Common myeloid progenitor, CD34-positive (primary cell): Measurements from ENCODE around the gene LIN9.

Experiments
- CTCF ChIA-PET: fragments of 350-600 bp; sonication (Branson Sonifier 250); formaldehyde crosslinking; loops from one replicate; lab custom pipeline; 2021; ENCODE audit warnings: antibody characterized with exemption; lab: Charles Lee
- POLR2A ChIA-PET: fragments of 350-600 bp; sonication (Branson Sonifier 250); formaldehyde crosslinking; loops from one replicate; lab custom pipeline; 2021; ENCODE audit warnings: antibody characterized with exemption; lab: Charles Lee
- DNase-seq, 3 donors: peaks; one replicate each; pipeline versions ENCODE4 v3.0.0 to v3.0.0-alpha.2; 2013
- H3K27ac ChIP-seq, 2 experiments: 1 replicate in 1 of 2; 2 replicates in 1 of 2; pipeline ENCODE4 v1.7.0; 2013; ENCODE audit warnings: inconsistent platforms in 2 of 2, low read length in 2 of 2, mild to moderate bottlenecking in 2 of 2, low read depth in 1 of 2, moderate library complexity in 1 of 2; ENCODE audit not compliant: severe bottlenecking in 2 of 2, insufficient read depth in 1 of 2, poor library complexity in 1 of 2
- H3K27me3 ChIP-seq, 5 experiments: replicated peaks in 2 of 5; 1 replicate in 3 of 5; 2 replicates in 2 of 5; pipeline versions ENCODE4 v1.6.1 to v1.7.0; 2013; ENCODE audit warnings: low read length in 4 of 5, mild to moderate bottlenecking in 2 of 5, moderate library complexity in 2 of 5, inconsistent platforms in 1 of 5; ENCODE audit not compliant: insufficient read depth in 5 of 5, control insufficient read depth in 4 of 5
- H3K36me3 ChIP-seq, 4 experiments: 1 replicate in 2 of 4; 2 replicates in 2 of 4; pipeline versions ENCODE4 v1.6.1 to v1.7.0; 2013; ENCODE audit warnings: low read length in 3 of 4, control low read depth in 1 of 4, mild to moderate bottlenecking in 1 of 4; ENCODE audit not compliant: control insufficient read depth in 4 of 4, insufficient read depth in 4 of 4
- H3K4me1 ChIP-seq, 4 experiments: 1 replicate in 3 of 4; 2 replicates in 1 of 4; pipeline versions ENCODE4 v1.6.1 to v1.7.1; 2013; ENCODE audit warnings: low read length in 3 of 4, mild to moderate bottlenecking in 3 of 4, control low read depth in 1 of 4, inconsistent platforms in 1 of 4, moderate library complexity in 1 of 4; ENCODE audit not compliant: control insufficient read depth in 4 of 4, insufficient read depth in 4 of 4; ENCODE audit errors: control extremely low read depth in 1 of 4
- H3K4me3 ChIP-seq, 7 experiments: 1 replicate in 4 of 7; 2 replicates in 3 of 7; pipeline versions ENCODE4 v1.5.1 to v1.7.0; 2013; ENCODE audit warnings: mild to moderate bottlenecking in 7 of 7, low read length in 6 of 7, moderate library complexity in 6 of 7, inconsistent platforms in 2 of 7, low read depth in 2 of 7, control low read depth in 1 of 7; ENCODE audit not compliant: insufficient read depth in 4 of 7, control insufficient read depth in 1 of 7; ENCODE audit errors: extremely low read depth in 1 of 7
- H3K9me3 ChIP-seq, 5 experiments: 1 replicate in 4 of 5; 2 replicates in 1 of 5; pipeline versions ENCODE4 v1.6.1 to v1.7.1; 2013; ENCODE audit warnings: low read length in 4 of 5, mild to moderate bottlenecking in 2 of 5, inconsistent platforms in 1 of 5, low read depth in 1 of 5, moderate library complexity in 1 of 5; ENCODE audit not compliant: control insufficient read depth in 4 of 5, insufficient read depth in 2 of 5; ENCODE audit errors: control extremely low read depth in 1 of 5
- whole genome bisulfite sequencing: methylation state at CpG from one replicate; pipeline ENCODE4 v1.1.5; 2013; ENCODE audit not compliant: insufficient coverage; 5-methylcytosine and 5-hydroxymethylcytosine counted together

Gene LIN9

DNA sequence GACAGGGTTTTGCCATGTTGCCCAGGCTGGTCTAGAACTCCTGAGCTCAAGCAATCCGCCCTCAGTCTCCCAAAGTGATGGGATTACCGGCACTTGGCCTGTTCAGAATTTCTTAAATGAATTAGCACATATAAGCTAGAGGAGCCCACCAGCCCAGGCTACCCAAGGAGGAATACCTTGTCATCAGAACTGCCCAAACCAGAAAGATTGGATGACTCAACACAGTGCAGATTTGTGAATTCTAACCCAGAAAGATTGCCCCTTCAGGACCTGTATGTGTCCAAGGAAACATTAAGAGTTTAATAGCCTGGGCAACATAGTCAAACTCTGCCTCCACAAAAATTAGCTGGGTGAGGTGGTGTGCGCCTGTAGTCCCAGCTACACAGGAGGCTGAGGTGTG, 14.0 kb upstream of the LIN9 start:
- peaks cover 0 to 25% (median 7%) of the 10 kb centered on the region in 4 experiments for H3K4me1 ChIP-seq
- no peak overlapping the region for H3K27ac ChIP-seq
- ChIA-PET CTCF (interaction anchor here (1.8 to 2.3 kb wide), 2 partner anchors 10 to 14 kb away, joined by 6 to 7 read pairs; partner anchors contain the start of gene LIN9), POLR2A (no interaction called here)
- no peaks in the 10 kb centered on the region for H3K9me3 ChIP-seq
- no peaks in the 10 kb centered on the region for H3K36me3 ChIP-seq
- no peak for DNase-seq
- no peaks in the 10 kb centered on the region for H3K27me3 ChIP-seq
- 100% methylated on average over 3 of the region's 3 CpGs for WGBS
- H3K4me3 ChIP-seq = no peak overlapping the region

DNA sequence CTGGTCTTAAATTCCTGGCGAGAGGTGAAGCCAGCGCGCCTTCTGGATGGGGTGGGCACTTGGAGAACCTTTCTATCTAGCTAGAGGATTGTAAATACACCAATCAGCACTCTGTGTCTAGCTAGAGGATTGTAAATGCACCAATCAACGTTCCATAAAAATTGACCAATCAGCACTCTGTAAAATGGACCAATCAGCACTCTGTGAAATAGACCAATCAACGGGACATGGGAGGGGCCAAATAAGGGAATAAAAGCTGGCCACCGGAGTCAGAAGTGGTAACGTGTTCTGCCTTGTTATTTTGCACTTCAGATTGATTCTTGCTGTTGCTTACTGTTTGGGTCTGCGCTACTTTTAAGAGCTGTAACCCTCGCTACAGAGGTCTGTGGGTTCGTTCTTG, 12.0 kb upstream of the LIN9 start:
- POLR2A ChIA-PET = no interaction called here
- Histone ChIP-seq H3K27me3 (no peaks in the 10 kb centered on the region), H3K4me1 (peaks cover 0 to 8% (median 0%) of the 10 kb centered on the region in 4 experiments), H3K36me3 (no peaks in the 10 kb centered on the region), H3K27ac (no peak overlapping the region), H3K9me3 (no peaks in the 10 kb centered on the region), H3K4me3 (no peak overlapping the region)
- DNase-seq = no peak
- CTCF ChIA-PET = no interaction called here
- WGBS = 100% methylated on average over 10 of the region's 10 CpGs

DNA sequence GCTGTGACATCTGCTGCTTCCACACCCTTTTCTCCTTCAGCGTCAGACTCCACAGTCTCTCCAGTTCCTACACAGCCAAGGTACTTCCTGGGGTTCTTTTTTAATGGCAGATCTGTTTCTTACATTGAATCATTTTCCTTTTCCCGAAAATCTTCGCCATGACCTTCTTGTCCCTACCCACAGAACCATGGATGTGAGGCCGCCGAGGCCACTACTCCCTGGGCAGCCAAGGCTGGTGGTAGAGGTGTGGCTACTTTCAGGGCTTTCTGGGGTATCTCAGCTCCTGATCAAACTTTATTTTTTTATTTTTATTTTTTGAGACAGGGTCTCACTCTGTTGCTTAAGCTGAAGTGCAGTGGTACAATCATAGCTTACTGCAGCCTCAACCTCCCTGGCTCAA, 9.5 kb upstream of the LIN9 start:
- DNase-seq = no peak
- CTCF ChIA-PET = interaction anchor here (0.9 to 1.3 kb wide), 2 partner anchors 8 to 11 kb away, joined by 4 to 6 read pairs; partner anchors contain the start of gene LIN9
- H3K4me1 ChIP-seq = no peaks in the 10 kb centered on the region
- H3K27me3 ChIP-seq = no peaks in the 10 kb centered on the region
- H3K36me3 ChIP-seq = no peaks in the 10 kb centered on the region
- H3K9me3 ChIP-seq = no peaks in the 10 kb centered on the region
- 100% methylated on average over 2 of the region's 5 CpGs for WGBS
- no peak overlapping the region for H3K27ac ChIP-seq
- H3K4me3 ChIP-seq = no peak overlapping the region
- POLR2A ChIA-PET = no interaction called here

DNA sequence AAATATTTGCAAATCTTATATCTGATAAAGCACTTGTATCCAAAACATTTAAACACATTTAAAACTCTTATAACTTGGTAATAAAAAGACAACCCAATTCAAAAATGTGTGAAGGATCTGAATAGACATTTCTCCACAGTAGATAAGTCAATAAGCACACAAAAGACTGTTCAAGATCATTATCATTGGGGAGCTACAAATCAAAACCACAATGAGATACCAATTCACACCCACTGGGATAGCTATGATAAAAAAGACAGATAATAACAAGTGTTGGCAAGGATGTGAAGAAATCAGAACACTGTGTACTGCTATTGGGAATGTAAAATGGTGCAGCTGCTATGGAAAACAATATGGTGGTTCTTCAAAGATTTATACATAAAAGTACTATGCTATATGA, 5.1 kb upstream of the LIN9 start:
- Histone ChIP-seq H3K27ac (no peak overlapping the region), H3K4me3 (no peak overlapping the region), H3K36me3 (no peaks in the 10 kb centered on the region), H3K27me3 (no peaks in the 10 kb centered on the region), H3K4me1 (peaks cover 4 to 15% (median 9%) of the 10 kb centered on the region in 4 experiments), H3K9me3 (no peaks in the 10 kb centered on the region)
- DNase-seq = no peak
- ChIA-PET CTCF (interaction anchor here (0.9 to 2.0 kb wide), 2 partner anchors 10 to 13 kb away, joined by 4 to 5 read pairs; no protein-coding TSS in a partner anchor), POLR2A (no interaction called here)

DNA sequence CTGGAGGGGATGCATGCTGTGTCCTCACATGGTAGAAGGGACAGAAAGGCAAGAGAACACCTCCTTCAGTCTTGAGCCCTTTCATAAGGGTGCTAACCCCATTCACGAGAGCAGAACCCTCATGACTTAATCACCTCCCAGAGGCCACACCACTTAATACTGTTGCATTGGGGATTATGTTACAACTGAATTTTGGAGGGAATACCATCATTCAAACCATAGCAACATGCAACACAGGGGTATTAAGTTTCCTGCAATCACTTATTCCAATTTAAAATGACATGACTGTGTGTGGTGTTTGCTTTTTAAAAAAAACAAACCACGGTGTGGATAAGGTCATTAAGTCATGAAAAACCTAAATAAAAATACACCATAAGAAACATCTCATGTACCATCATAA, 3.1 kb upstream of the LIN9 start:
- no peak for DNase-seq
- POLR2A ChIA-PET = interaction anchor here (0.5 kb wide), 1 partner anchor 118 kb away, joined by 5 read pairs; no protein-coding TSS in a partner anchor

DNA sequence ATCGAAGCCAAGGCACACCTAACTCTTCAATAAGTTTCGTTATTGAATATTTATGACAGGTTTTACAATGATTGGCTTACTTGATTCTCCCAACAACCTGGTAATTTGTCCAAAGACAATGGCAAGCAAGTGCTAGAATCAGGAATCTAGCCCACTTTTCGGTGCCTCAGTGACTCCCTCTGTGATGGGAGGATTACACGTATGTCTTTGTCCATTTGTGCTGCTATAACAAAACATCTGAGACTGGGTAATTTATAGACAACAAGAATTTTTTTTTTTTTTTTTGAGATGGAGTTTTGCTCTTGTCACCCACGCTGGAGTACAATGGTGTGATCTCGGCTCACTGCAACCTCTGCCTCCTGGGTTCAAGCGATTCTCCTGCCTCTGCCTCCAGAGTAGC, 2.4 kb upstream of the LIN9 start:
- no peak for DNase-seq
- Histone ChIP-seq H3K9me3 (no peaks in the 10 kb centered on the region), H3K4me3 (no peak overlapping the region), H3K27ac (no peak overlapping the region), H3K27me3 (no peaks in the 10 kb centered on the region), H3K4me1 (peaks cover 4 to 25% (median 17%) of the 10 kb centered on the region in 4 experiments), H3K36me3 (no peaks in the 10 kb centered on the region)
- ChIA-PET POLR2A (interaction anchor here (0.5 kb wide), 1 partner anchor 117 kb away, joined by 5 read pairs; no protein-coding TSS in a partner anchor), CTCF (interaction anchor here (1.0 to 3.3 kb wide), 5 partner anchors 8 to 186 kb away, joined by 3 to 32 read pairs (median 4); no protein-coding TSS in a partner anchor)
- 100% methylated on average over 5 of the region's 7 CpGs for WGBS

More for the DNA sequence above, 3.1 kb upstream of the LIN9 start:
- CTCF ChIA-PET = interaction anchor here (1.6 kb wide), 1 partner anchor 21 kb away, joined by 3 read pairs; no protein-coding TSS in a partner anchor
- Histone ChIP-seq H3K4me3 (no peak overlapping the region), H3K27me3 (no peaks in the 10 kb centered on the region), H3K27ac (no peak overlapping the region), H3K9me3 (no peaks in the 10 kb centered on the region), H3K4me1 (peaks cover 4 to 25% (median 16%) of the 10 kb centered on the region in 4 experiments), H3K36me3 (no peaks in the 10 kb centered on the region)
- no CpG with 5 or more reads among the region's 2 CpGs for WGBS

GRCh38 chr1:226310637-226311195, 1.8 kb upstream of the LIN9 start:
- peaks cover 4 to 27% (median 19%) of the 10 kb centered on the region in 4 experiments for H3K4me1 ChIP-seq
- H3K27ac ChIP-seq = no peak overlapping the region
- no peaks in the 10 kb centered on the region for H3K9me3 ChIP-seq
- ChIA-PET POLR2A (no interaction called here), CTCF (interaction anchor here (1.0 to 3.3 kb wide), 7 partner anchors 8 to 185 kb away, joined by 3 to 32 read pairs (median 6); no protein-coding TSS in a partner anchor)
- H3K27me3 ChIP-seq = no peaks in the 10 kb centered on the region
- no CpG with 5 or more reads among the region's 2 CpGs for WGBS
- no peak for DNase-seq
- no peak overlapping the region for H3K4me3 ChIP-seq
- H3K36me3 ChIP-seq = peaks cover 0 to under 1% (median 0%) of the 10 kb centered on the region in 4 experiments
